NCI-H510A (cell line): ENCODE measurements around the gene ESRP2.

Experiments used
- DNase-seq: peaks from one replicate; lab custom pipeline; 2025; lab: John Stamatoyannopoulos, UW

Gene ESRP2

DNA sequence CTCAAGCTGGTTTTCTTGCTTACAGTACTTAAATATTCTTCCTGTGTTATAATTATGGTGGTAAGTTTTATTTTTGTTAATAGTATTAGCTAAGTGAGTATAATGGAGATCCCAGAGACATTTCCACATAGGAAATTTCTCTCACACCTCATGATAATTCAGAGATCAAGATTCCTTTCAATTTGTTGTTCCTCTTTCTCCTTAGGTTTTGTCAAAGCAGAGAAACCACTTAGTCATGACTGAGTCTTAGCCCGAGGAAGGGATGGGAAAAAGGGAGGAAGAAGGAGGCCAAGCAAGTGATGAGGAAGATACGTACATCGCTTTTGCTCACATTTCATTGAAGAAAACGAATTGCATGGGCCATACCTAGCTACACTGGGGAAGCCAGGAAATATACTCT lies 18.4 kb downstream of the ESRP2 start:
- DNase-seq: no peak

DNA sequence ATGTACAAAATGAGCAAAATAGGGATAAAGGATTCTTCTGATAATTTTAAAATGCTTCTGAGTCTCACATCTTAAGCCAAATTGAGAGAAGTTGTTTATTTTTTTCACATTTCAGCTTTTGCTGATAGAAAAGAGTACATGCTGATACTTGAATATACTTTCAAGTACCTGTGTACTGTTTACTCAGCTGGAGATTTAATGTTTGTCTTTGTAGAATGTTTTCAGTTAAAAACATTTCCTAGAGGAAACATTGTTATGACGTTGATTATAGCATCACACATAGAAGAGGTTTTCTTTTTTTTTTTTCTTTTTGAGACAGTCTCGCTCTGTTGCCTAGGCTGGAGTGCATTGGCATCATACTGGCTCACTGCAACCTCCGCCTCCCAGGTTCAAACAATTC lies 19.7 kb downstream of the ESRP2 start:
- no peak for DNase-seq

DNA sequence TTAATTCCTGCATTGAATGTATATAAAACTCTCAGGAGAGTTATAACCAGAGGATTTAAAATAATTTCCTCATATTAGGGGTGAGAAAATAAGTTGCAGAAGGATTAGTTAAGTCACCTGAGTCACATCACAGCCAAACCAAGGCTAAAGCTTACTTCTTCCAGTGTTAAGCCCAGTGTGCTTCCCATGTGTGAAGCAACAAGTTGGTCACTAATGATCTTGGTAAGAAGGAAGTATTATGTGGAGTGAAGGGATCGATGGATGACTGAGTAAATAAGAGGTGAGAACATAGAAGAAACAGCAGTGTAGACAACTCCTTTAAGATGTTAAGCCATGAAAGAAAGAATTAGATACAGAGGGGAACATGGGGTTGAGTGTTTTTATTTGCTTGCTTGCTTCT lies 20.6 kb downstream of the ESRP2 start:
- no peak for DNase-seq

DNA sequence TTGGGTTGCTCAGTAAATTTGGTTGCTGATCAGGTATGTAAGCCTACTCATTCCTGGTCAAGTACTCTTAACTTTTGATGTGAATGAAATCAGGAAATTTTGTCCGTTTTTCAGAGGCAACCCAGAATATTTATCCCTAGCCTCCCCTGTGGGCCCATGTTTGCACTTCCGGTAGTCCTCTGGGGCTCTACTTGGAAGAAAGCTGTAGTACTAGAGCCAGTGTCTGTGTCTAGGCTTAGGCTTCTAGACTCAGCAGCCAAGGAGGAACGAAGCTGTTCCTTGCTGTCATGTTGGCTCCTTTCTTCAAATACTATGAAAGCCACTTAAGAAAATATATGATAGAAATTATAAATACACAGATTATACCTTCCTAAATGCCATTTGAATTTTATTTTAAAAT lies 21.2 kb downstream of the ESRP2 start:
- DNase-seq: no peak

DNA sequence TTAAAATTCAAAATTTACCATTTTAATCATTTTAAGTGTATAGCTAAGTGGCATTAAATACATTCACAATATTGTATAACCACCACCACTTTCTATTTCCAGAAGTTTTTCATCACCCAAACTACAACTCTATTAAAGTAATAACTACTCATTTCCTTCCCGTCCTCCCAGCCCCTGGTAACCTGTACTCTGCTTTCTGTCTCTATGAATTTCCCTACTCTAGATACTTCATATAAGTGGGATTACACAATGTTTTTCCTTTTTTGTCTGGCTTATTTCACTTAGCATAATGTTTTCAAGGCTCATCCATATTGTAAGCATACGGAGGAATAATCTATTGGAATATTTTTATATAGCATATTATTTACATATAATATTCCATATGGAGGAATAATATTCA lies 29.7 kb downstream of the ESRP2 start:
- no peak for DNase-seq

DNA sequence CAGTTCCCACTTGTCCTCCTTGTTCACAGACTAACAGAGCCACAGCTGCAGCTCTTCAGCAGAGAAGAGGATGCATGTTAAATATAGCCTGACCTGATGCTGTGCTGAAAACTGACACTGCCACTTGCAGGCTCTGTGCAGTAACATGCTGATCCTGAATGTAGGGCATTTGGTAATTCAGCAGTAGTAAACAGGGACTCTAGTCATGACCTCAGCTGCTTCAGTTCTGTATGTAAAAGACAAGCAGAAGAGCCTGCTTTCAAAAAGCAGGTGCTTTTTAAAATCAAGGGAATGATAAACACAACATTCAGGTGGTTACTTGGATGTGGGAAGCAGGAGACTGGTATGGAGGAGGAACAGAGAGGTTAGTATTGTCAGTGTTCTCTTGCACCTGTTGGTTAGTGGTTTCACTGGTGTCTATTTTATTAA lies 33.8 kb downstream of the ESRP2 start:
- peak; percentile 39 for DNase-seq

DNA sequence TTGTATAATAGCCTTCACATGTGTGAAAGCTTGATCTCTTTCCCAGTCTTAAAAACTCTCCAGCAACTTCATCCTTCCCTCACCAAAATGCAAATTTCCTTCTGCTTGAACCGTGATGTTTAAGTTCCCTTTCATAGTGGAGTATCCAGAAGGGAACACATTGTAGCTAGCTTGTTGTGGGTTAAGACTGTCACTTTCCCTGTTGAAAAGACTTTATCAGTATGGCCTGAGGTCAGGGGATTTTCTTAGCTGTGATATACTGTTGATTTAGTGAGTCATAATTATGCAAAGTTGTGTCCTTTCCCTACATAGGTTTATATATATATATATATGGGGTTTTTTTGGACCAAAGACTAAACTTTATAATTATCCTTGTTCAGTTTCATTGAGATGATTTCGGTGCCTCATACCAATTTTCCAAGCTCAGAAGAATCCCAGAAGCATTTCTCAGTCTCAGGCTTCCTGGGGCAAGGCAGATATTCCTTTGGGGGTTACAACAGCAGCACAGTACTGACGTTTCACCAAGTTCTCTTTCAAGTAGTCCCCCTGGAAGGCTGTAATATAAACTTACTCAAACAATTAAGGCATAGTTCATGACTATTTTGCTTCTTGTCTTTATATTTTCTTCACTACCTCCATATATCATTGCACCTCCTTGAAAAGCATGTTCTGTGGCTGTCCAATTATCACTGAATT lies 35.7 kb downstream of the ESRP2 start:
- no peak for DNase-seq

DNA sequence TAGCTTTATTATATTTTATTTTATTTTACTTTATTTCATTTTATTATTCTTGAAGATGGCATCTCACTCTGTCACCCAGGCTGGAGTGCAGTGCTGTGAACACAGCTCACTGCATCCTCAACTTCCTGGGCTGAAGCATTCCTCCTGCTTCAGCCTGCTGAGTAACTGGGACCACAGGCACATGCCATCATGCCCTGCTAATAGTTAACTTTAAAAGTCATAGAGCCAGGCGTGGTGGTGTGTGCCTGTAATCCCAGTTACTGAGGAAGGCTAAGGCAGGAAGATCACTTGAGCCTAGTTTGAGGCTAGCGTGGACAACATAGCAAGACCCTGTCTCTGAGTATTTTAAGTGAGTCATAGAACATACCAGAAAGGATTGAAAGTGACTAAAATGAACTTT lies 38.7 kb downstream of the ESRP2 start:
- DNase-seq: no peak

DNA sequence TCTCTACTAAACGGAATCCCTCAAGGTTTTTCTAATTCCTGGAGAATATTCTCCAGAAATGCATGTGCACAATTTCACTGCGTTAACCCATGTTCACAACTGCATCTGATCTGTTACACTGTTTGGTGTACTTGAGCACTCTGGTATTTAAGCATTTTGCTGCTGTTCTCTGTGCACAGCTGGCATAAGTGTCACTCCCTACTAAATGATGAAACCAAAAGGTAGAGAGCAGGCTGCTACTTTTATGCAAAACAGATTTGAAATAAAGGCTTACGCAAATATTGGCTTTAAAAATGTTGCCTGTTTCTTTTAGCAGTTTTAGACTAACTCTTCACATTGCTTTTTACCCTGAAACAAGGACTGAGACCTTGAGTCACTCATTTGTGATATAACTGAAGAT lies 41.7 kb downstream of the ESRP2 start:
- DNase-seq: no peak

DNA sequence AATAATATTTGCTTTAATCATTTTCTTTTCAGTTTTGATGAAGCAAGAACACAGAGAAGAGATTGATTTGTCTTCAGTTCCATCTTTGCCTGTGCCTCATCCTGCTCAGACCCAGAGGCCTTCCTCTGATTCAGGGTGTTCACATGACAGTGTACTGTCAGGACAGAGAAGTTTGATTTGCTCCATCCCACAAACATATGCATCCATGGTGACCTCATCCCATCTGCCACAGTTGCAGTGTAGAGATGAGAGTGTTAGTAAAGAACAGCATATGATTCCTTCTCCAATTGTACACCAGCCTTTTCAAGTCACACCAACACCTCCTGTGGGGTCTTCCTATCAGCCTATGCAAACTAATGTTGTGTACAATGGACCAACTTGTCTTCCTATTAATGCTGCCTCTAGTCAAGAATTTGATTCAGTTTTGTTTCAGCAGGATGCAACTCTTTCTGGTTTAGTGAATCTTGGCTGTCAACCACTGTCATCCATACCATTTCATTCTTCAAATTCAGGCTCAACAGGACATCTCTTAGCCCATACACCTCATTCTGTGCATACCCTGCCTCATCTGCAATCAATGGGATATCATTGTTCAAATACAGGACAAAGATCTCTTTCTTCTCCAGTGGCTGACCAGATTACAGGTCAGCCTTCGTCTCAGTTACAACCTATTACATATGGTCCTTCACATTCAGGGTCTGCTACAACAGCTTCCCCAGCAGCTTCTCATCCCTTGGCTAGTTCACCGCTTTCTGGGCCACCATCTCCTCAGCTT lies 45.0 kb downstream of the ESRP2 start:
- DNase-seq: no peak

DNA sequence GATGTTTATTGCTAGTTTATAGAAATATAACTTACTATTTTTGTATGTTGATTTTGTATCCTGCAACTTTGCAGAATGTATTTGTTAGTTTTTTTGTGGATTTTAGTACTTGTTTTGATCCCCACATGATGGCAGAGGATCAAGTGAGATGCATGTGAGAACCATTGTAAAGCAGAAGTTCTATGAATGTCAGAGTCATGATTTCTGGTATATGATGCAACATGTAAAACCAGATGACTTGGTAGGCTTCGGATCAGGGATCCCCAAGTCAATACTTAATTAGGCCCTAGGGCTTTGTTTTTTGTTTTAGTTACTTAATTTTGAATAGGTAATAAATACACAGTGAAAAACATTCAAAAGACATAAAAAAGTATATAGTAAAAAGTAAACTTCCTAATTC lies 45.8 kb downstream of the ESRP2 start:
- no peak for DNase-seq

DNA sequence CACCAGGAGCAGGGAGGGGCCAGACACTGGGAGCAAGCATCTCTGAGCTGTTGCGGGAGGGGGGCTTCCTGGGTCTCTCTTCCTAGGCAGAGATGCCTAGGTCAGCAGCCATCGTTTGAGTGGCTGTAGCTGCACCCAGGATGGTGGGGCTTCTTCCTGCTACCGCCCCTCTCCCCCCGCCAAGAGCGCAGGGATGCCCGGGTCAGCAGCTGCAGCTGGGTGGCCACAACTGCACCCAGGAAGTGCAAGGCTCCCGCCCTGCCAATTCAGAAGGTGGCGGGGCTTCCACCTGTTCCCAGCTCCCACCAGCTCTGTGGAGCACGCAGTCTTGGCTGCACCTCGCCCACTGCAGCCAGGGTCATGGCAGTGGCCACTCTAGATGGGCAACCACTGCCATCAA lies 47.8 kb downstream of the ESRP2 start:
- no peak for DNase-seq

DNA sequence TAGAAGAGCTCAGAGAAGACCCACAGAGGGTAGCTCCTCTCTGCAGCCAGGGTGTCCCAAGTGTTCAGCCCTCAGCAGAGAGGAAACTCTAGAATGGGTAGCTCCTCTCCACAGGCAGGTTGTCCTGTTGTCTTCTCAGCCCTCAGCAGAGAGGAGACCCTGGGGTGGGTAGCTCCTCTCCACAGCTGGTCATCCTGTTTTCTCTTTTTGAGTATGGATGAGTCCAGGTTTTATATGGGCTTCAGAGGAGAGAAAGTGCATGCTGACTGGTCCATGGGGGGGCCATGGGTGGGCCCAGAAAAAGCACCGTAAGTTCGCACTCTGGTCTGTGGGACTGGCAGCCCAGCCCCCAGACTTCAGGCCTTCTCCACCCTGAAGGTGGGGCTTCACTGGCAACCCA lies 48.4 kb downstream of the ESRP2 start:
- DNase-seq: no peak

DNA sequence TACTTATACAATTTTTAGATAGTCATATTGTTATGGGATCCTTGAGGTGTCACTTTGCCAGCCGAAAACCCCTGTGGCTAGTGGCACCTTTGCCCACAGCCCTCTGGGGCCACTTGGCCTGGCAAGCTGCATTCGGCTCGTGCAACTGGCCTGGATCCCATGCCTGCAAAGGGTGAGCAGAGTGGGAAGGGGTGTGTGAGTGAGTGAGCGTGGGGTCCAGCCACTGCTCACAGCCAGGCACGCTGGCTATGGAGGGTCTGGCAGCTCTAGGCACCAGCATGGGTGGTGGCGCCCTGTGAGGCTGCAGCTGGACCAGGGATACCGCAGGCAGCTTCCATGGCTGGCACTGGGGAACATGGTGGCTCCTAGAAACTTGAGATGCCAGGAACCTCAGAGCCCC lies 49.0 kb downstream of the ESRP2 start:
- DNase-seq: no peak

DNA sequence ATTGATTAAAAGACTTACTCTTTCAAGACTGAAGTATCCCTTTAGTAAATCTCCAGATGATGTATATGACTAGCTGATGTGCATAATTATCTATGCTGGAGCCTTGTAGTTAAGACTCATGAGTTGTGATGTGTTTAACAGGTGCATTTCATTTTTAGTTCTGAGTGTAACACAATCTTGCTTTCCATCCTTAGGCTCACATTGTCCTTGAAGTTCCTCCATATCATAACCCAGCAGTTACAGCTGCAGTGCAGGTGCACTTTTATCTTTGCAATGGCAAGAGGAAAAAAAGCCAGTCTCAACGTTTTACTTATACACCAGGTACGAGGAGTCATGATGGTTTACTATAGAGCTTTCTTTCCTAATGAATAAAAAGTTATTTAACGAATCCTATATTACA lies 52.9 kb downstream of the ESRP2 start:
- no peak for DNase-seq

DNA sequence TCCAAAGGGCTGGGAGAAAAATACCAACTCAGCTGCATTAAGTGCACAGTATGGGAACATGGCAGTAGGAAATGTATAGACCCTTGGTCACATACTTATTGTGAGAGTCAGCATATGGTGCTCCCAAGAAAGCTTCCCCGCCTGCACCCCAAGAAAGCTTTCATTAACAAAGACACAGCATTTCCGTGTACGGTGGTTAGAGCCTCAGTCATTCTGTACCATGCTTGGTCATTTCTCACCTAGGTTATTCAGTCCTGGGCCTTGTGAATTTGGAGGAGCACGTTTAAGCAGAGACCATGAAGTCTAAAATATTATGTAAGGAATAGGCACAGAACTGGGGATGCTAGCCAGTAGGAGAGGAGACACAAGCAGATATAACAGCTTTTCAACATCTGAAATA lies 56.1 kb downstream of the ESRP2 start:
- no peak for DNase-seq

DNA sequence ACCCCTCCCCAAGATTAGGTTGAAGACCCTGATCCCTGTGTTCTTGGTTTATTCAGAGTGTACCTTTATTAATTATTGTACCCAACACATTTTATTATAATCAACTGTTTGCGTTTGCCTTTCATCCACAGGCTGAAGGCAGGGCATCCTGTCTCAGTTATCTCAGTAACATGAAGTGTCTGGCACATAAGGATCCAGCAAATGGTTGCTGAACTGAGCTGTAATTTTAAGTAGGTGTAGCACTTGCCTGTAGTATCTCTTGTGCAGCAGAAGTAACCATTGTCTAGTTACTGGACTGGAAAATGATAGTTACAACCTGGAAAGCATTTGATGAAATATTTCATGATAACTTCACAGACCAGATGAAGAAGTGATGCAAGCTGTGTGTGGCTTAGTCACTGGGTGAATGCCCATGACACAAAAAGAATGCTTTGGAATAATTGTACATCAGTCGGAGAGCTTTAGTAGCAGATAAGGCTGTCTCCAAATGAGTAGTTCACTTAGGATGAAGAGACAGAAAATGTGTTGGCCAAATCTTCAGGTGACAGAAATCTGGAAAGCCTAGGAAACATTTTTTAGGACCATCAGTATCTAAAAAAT lies 56.6 kb downstream of the ESRP2 start:
- DNase-seq: no peak
